LNCAP (cell line): ENCODE measurements around the gene PRICKLE2.

Experiments used
- CTCF ChIP-seq: fragments of 450-650 bp; IDR thresholded peaks from 2 replicates; pipeline ENCODE4 v1.5.1; 2017; ENCODE audit warnings: mild to moderate bottlenecking

The PRICKLE2 gene

GRCh38 chr3:64140651-64141050 lies 84.6 kb downstream of the PRICKLE2 start:
- no peak for TF ChIP-seq CTCF

- TF ChIP-seq CTCF = no peak
Measured at GRCh38 chr3:64138656-64139375, 86.5 kb downstream of the PRICKLE2 start.

GRCh38 chr3:64138046-64138445 lies 87.2 kb downstream of the PRICKLE2 start:
- no peak for TF ChIP-seq CTCF

- no peak for TF ChIP-seq CTCF
Measured at GRCh38 chr3:64134882-64135281, 90.4 kb downstream of the PRICKLE2 start.

GRCh38 chr3:64133987-64134386 lies 91.3 kb downstream of the PRICKLE2 start:
- TF ChIP-seq CTCF = no peak

- no peak for TF ChIP-seq CTCF
Measured at GRCh38 chr3:64133272-64133671, 92.0 kb downstream of the PRICKLE2 start.

GRCh38 chr3:64131725-64132469 lies 93.4 kb downstream of the PRICKLE2 start:
- TF ChIP-seq CTCF = no peak
